ENCODE results near the gene SHC3.

DNA sequence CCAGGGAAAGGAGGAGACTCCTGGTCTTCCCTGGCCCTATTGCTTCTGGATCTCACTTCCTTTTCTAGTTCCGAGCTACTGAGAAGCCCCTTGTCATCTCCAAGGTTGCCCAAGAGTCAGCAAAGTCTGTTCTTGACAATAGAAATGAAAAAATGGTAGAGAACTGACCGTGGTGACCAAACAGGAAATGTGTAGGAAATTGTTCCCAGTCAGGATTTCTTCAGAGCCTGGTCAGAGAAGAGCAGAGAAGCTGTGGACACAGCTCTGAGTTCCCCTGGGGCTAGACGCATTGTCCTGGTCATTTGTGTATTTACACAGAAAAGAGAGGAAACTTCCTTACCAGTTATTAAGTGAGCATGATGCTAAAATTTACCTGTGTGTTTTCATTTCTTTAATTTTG, 151.7 kb downstream of the SHC3 start:
- no peak for TF ChIP-seq POLR2A (IDR thresholded peaks at IDR 0.05)
- TF ChIP-seq, protein P1, sequence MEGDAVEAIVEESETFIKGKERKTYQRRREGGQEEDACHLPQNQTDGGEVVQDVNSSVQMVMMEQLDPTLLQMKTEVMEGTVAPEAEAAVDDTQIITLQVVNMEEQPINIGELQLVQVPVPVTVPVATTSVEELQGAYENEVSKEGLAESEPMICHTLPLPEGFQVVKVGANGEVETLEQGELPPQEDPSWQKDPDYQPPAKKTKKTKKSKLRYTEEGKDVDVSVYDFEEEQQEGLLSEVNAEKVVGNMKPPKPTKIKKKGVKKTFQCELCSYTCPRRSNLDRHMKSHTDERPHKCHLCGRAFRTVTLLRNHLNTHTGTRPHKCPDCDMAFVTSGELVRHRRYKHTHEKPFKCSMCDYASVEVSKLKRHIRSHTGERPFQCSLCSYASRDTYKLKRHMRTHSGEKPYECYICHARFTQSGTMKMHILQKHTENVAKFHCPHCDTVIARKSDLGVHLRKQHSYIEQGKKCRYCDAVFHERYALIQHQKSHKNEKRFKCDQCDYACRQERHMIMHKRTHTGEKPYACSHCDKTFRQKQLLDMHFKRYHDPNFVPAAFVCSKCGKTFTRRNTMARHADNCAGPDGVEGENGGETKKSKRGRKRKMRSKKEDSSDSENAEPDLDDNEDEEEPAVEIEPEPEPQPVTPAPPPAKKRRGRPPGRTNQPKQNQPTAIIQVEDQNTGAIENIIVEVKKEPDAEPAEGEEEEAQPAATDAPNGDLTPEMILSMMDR (IDR thresholded peaks at IDR 0.05) = no peak
